DND-41 (cell line): ENCODE results near the gene AFAP1L1.

ENCODE experiments used
- ATAC-seq: fragments of 200-7000 bp; cut with Tn5 transposase; 3 replicates; pipeline ENCODE4 v1.9.1; 2021; ENCODE audit warnings: low read depth; ENCODE audit not compliant: insufficient read depth
- DNase-seq: peaks from one replicate; pipeline ENCODE4 v3.0.0-alpha.2; 2020
- H2AFZ ChIP-seq: 2 replicates; pipeline ENCODE4 v1.6.0; 2012; ENCODE audit warnings: low read depth, low read length
- H3K27ac ChIP-seq: 2 replicates; pipeline ENCODE4 v1.5.1; 2012; ENCODE audit warnings: low read length, inconsistent platforms
- H3K27me3 ChIP-seq: fragments of 200-600 bp; sonication (generic); 2 replicates; pipeline ENCODE4 v1.6.0; 2012; ENCODE audit warnings: low read length, mild to moderate bottlenecking, inconsistent platforms; ENCODE audit not compliant: insufficient read depth, poor library complexity
- H3K36me3 ChIP-seq: 2 replicates; pipeline ENCODE4 v1.5.1; 2012; ENCODE audit warnings: low read length, inconsistent platforms; ENCODE audit not compliant: insufficient read depth
- H3K4me1 ChIP-seq: 2 replicates; pipeline ENCODE4 v1.5.1; 2012; ENCODE audit warnings: mild to moderate bottlenecking, low read length; ENCODE audit not compliant: insufficient read depth
- H3K4me2 ChIP-seq: 2 replicates; pipeline ENCODE4 v1.6.0; 2012; ENCODE audit warnings: mild to moderate bottlenecking, moderate library complexity, low read length, inconsistent platforms; ENCODE audit not compliant: insufficient read depth
- H3K4me3 ChIP-seq, 2 experiments: fragments of 200-600 bp in 1 of 2; shearing (Covaris generic) in 1 of 2; 2 replicates each; pipeline ENCODE4 v1.5.1; 2012 to 2016; ENCODE audit warnings: inconsistent platforms in 2 of 2, low read length in 2 of 2, mild to moderate bottlenecking in 2 of 2, low read depth in 1 of 2, moderate library complexity in 1 of 2
- H3K79me2 ChIP-seq: 2 replicates; pipeline ENCODE4 v1.6.0; 2012; ENCODE audit warnings: low read length, inconsistent platforms; ENCODE audit not compliant: insufficient read depth
- H3K9ac ChIP-seq: 2 replicates; pipeline ENCODE4 v1.6.0; 2012; ENCODE audit warnings: low read depth, mild to moderate bottlenecking, inconsistent platforms, low read length, moderate library complexity
- H3K9me3 ChIP-seq: 2 replicates; pipeline ENCODE4 v1.5.1; 2012; ENCODE audit warnings: low read length, moderate library complexity, mild to moderate bottlenecking, inconsistent platforms; ENCODE audit not compliant: insufficient read depth, severe bottlenecking
- H4K20me1 ChIP-seq: 2 replicates; pipeline ENCODE4 v1.6.0; 2012; ENCODE audit warnings: low read length; ENCODE audit not compliant: insufficient read depth
- CTCF ChIP-seq: IDR thresholded peaks from 2 replicates; pipeline ENCODE4 v1.5.1; 2012; ENCODE audit warnings: borderline replicate concordance, low read length, moderate library complexity, mild to moderate bottlenecking; ENCODE audit not compliant: poor library complexity, severe bottlenecking; ENCODE audit errors: extremely low read depth
- EZH2 ChIP-seq: IDR thresholded peaks from 3 replicates; pipeline ENCODE4 v1.6.1; 2012; ENCODE audit warnings: borderline replicate concordance, low read depth, mild to moderate bottlenecking, moderate library complexity, low read length, inconsistent platforms; ENCODE audit not compliant: severe bottlenecking

The AFAP1L1 gene

DNA sequence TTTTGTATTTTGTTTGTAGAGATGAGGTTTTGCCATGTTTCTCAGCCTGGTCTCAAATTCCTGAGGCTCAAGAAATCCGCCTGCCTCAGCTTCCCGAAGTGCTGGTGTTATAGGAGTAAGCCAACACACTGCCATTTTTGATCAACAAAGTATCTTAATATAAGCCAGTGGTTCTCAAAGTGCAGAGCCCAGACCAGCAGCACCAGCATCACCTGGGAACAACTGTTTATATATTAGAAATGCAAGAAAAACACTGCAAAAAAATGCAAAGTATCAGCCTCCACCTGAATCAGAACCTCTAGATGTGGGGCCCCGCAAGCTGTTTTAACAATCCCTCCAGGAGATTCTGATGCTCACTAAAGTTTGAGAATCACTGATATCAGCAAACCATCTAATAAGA, 101.3 kb downstream of the AFAP1L1 start:
- Histone ChIP-seq H3K27me3 (no peaks in the 10 kb centered on the region), H3K9me3 (no peaks in the 10 kb centered on the region), H3K4me3 (no peak overlapping the region), H3K79me2 (no peaks in the 10 kb centered on the region), H2AFZ (no peak overlapping the region), H4K20me1 (no peaks in the 10 kb centered on the region), H3K4me2 (no peak overlapping the region), H3K36me3 (no peaks in the 10 kb centered on the region), H3K27ac (no peak overlapping the region), H3K4me1 (no peaks in the 10 kb centered on the region), H3K9ac (no peak overlapping the region)
- ATAC-seq = no peak
- no peak for DNase-seq
- no peak for TF ChIP-seq EZH2
- TF ChIP-seq CTCF = no peak

DNA sequence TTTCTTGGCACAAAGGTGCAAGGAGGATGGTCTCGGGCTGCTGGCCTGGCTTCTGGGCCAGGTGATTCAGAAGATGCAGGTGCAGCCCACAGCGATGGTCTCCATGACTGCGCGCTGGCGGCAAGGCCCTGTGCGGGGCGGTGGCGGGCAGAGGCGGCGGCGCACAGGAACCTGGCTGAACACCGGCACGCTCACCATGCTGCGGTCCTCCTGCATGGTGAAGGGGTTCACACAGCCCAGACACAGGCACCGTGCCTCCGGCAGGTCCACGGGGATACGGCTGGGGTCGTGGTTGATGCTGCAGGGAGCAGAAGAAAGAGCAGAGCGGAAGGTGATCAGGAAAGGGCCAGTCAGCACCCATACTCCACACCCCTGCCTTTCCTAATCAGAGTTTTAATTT, 102.6 kb downstream of the AFAP1L1 start:
- H3K4me2 ChIP-seq = no peak overlapping the region
- no peak overlapping the region for H3K9ac ChIP-seq
- no peak overlapping the region for H3K27ac ChIP-seq
- no peaks in the 10 kb centered on the region for H3K36me3 ChIP-seq
- no peaks in the 10 kb centered on the region for H3K9me3 ChIP-seq
- H2AFZ ChIP-seq = no peak overlapping the region
- no peak for TF ChIP-seq EZH2
- no peaks in the 10 kb centered on the region for H3K79me2 ChIP-seq
- no peak for ATAC-seq
- no peaks in the 10 kb centered on the region for H3K27me3 ChIP-seq
- DNase-seq = no peak
- H3K4me3 ChIP-seq = no peak overlapping the region
- H4K20me1 ChIP-seq = no peaks in the 10 kb centered on the region
- H3K4me1 ChIP-seq = no peaks in the 10 kb centered on the region

GRCh38 chr5:149374801-149375200, 103.1 kb downstream of the AFAP1L1 start:
- Histone ChIP-seq H3K4me3 (no peak overlapping the region), H3K4me2 (no peak overlapping the region), H3K27me3 (no peaks in the 10 kb centered on the region), H4K20me1 (no peaks in the 10 kb centered on the region), H3K36me3 (no peaks in the 10 kb centered on the region), H3K79me2 (no peaks in the 10 kb centered on the region), H3K9me3 (no peaks in the 10 kb centered on the region), H2AFZ (no peak overlapping the region), H3K4me1 (no peaks in the 10 kb centered on the region), H3K27ac (no peak overlapping the region), H3K9ac (no peak overlapping the region)
- DNase-seq = no peak
- ATAC-seq = no peak
- TF ChIP-seq EZH2 = no peak
- TF ChIP-seq CTCF = no peak

- Histone ChIP-seq H2AFZ (no peak overlapping the region), H3K9ac (no peak overlapping the region), H3K79me2 (no peaks in the 10 kb centered on the region), H3K27me3 (no peaks in the 10 kb centered on the region), H3K36me3 (no peaks in the 10 kb centered on the region), H3K9me3 (no peaks in the 10 kb centered on the region), H3K4me2 (no peak overlapping the region), H4K20me1 (no peaks in the 10 kb centered on the region), H3K4me3 (no peak overlapping the region), H3K4me1 (no peaks in the 10 kb centered on the region), H3K27ac (no peak overlapping the region)
- TF ChIP-seq EZH2 (no peak), CTCF (no peak)
- ATAC-seq = no peak
- DNase-seq = no peak
Observed at GRCh38 chr5:149375434-149375833, 103.8 kb downstream of the AFAP1L1 start.
